Measurements from ENCODE around the gene SHCBP1L. TPM values are rescaled to one million over a fixed set of nuclear protein-coding genes. Genes with fewer than 3 reads are reported as not detected.

Gene SHCBP1L
- total RNA-seq, 1 experiment from 2014 or later = not detected

DNA sequence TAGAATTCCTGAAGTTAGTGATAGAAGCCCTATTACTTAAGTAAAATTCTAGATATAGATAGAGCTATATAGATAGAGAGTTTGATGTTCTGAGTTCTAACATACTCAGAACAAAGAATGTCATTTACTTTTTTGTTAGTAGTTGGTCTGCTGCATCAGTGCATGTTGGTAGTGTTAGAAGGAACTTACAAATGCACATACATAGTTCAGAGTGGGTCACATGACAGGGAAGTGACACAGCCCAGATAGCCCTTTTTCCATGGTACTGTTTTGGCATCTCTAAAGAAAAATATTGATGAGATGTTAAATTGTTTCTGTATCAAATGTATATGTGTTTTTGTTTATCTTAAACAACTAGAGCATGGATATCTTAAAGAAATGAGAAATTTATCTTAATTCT lies 68.1 kb downstream of the SHCBP1L start:
- Histone ChIP-seq H4K8ac (replicated peaks; ENCODE audit: insufficient read length, low read depth, low read length) (no peak overlapping the region), H2BK5ac (ENCODE audit: insufficient read length, low read length) (no peak overlapping the region), H2BK120ac (ENCODE audit: low read depth, low read length, poor library complexity, severe bottlenecking) (no peak overlapping the region), H2BK15ac (ENCODE audit: low read depth, low read length) (no peak overlapping the region), H2AK5ac (ENCODE audit: insufficient read length, low read length) (no peak overlapping the region), H2AFZ (ENCODE audit: low read length) (no peak overlapping the region), H4K5ac (ENCODE audit: insufficient read length, low read depth, low read length) (no peak overlapping the region), H3K9me3 (ENCODE audit: control insufficient read depth, low read depth, low read length) (no peaks in the 10 kb centered on the region), H4K91ac (ENCODE audit: insufficient read length, low read depth, low read length) (no peak overlapping the region), H3K4ac (ENCODE audit: low read depth, low read length) (no peak overlapping the region), H3K23ac (ENCODE audit: insufficient read length, low read depth, low read length) (no peak overlapping the region), H3K27ac (ENCODE audit: insufficient read length, low read depth, low read length) (no peak overlapping the region), H3K79me1 (ENCODE audit: insufficient read depth, low read depth, low read length, poor library complexity, severe bottlenecking) (no peaks in the 10 kb centered on the region), H3K4me1 (ENCODE audit: insufficient read depth, low read length) (no peaks in the 10 kb centered on the region), H3K4me2 (ENCODE audit: insufficient read depth, insufficient read length, low read length) (no peak overlapping the region), H3K23me2 (ENCODE audit: insufficient read length, low read depth, low read length, poor library complexity, severe bottlenecking) (no peaks in the 10 kb centered on the region), H3K9ac (ENCODE audit: extremely low read depth, insufficient read length, low read length) (no peak overlapping the region), H4K20me1 (ENCODE audit: control insufficient read depth, insufficient read depth, insufficient read length) (no peaks in the 10 kb centered on the region), H2BK20ac (ENCODE audit: low read depth, low read length, poor library complexity, severe bottlenecking) (no peak overlapping the region), H3K56ac (ENCODE audit: insufficient read length, low read depth, low read length) (no peak overlapping the region), H3T11ph (ENCODE audit: low read length) (no peak overlapping the region), H2BK12ac (ENCODE audit: insufficient read length, low read depth, low read length) (no peak overlapping the region), H3K14ac (ENCODE audit: insufficient read depth, low read length) (no peak overlapping the region), H3K18ac (ENCODE audit: insufficient read length, low read depth, low read length) (no peak overlapping the region), H3K79me2 (ENCODE audit: insufficient read depth, low read length) (no peaks in the 10 kb centered on the region), H3K27me3 (ENCODE audit: insufficient read depth, low read length) (no peaks in the 10 kb centered on the region)
- peaks cover 61 to 91% (median 82%) of the 10 kb centered on the region in 3 experiments for H3K36me3 Mint-ChIP-seq (ENCODE audit: insufficient read depth in 1 of 3, low read depth in 3 of 3)
- no peak for DNase-seq
- no peak overlapping the region for H3K27ac Mint-ChIP-seq
- H3K27me3 Mint-ChIP-seq (ENCODE audit: low read depth) = no peaks in the 10 kb centered on the region
- H3K4me3 Mint-ChIP-seq = no peak overlapping the region
- H3K9me3 Mint-ChIP-seq = no peaks in the 10 kb centered on the region
- H3K4me1 Mint-ChIP-seq = no peaks in the 10 kb centered on the region
- TF ChIP-seq CTCF (conservative IDR thresholded peaks at IDR 0.05) = no peak
